ENCODE data around the gene TAOK3. TPM values are rescaled to one million over a fixed set of nuclear protein-coding genes. Genes with fewer than 3 reads are reported as not detected.

The TAOK3 gene
- total and polyA plus RNA-seq, 3 experiments from 2014 or later = 52.5 to 129 (median 53.0) TPM

Other genes with a start within 250 kb of the TAOK3 start
- 100 to 1,000 TPM; 140 to 142 TPM for gene PEBP1, start 236.8 kb downstream of the TAOK3 start, total RNA-seq
- 317 TPM for gene PEBP1, start 236.8 kb downstream of the TAOK3 start, polyA plus RNA-seq
- 10 to 100 TPM; 23.8 to 25.1 TPM for gene SUDS3, start 3.6 kb upstream of the TAOK3 start, total RNA-seq
- gene SUDS3, start 3.6 kb upstream of the TAOK3 start, polyA plus RNA-seq = 16.2 TPM